NCI-H82 (cell line): ENCODE results near the gene SGPP1.
"Not testable (repeated sequence)": the region's sequence is repeated elsewhere in the genome, so short reads cannot be mapped to it uniquely, and the experiment has no call there.

Experiments used
- DNase-seq: peaks from one replicate; lab custom pipeline; 2025; lab: John Stamatoyannopoulos, UW

Gene SGPP1

DNA sequence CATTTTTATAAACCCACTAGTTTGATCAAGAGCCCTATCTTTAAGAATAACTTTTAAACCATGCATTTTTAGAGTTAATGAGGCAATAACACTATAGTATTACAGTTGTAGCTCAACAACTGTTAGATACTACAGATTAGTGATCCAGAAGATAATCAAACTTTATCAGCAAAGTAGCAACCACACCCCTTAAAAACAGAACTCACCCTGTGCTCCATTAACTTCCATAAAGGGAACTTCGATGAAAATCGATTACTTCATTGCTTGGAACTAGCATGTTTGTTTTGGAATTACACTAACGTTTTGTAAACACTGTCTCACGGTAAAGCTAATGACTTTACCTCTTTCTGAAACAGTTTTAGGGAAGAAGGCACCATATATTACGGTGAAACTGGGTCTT is 1.4 kb downstream of the SGPP1 start:
- DNase-seq, result no peak

DNA sequence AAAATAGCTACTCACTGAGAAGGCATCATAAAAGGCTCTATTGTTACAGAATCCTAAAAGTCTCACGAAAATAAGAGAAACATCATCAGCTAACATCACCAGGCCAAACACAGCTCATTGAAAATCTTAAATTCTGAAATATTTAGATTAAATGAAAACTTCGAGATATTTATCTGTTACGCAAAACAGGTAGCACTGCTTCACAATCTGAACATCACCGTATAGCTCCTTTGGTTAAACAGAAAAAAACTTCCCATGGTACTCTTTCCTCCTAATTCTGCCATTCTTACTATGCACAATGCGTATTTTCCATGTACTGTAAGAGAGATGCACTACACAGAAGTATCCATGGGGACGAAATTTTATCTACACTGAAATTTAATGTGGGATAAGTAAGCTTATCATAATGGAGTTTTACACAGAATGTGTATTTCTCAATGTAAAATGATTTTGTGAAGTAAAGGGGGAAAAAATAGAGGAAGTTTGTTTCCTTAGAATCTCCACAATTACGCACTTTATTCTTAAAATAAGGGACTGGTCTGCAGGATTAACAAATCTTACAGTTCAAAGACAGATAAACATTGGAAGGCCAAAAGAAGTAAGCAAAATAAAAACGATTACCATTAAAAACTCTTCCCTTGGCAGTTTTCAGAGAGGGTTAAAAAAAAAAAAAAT is 1.9 kb downstream of the SGPP1 start:
- DNase-seq, result no peak

DNA sequence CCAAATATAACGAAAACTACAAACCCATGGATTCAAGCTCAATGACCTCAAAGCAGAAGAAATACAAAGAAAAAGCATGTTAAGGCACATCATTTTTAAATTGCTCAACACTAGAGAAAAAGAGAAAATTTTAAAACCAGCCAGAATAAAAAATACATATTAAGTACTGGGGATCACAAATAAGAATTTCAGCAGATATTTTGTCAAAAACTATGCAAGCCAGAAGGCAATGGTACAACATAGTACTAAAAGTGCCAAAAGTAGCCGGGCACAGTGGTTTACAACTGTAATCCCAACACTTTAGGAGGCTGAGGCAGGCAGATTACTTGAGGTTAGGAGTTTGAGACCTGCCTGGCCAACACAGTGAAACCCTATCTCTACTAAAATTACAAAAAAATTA is 10.2 kb downstream of the SGPP1 start:
- no peak for DNase-seq

DNA sequence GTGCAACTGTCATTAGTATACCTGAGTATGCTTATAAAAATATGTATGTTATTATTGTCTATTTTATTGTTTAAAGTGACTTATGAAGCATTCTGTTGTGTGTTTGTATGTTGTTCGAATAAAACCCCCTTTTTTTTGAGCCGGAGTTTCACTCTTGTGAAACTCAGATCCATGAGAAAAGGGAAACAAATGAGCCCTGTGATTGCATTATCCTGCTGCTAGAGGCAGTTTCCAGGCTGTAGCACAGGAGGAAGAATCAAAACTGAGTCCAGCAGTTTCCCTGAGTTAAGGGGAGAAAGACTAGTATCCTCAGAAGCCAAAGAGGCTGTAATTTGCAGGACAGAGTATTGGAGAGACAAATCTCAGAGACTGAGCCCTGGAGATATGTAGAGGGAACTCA is 12.5 kb downstream of the SGPP1 start:
- no peak for DNase-seq

DNA sequence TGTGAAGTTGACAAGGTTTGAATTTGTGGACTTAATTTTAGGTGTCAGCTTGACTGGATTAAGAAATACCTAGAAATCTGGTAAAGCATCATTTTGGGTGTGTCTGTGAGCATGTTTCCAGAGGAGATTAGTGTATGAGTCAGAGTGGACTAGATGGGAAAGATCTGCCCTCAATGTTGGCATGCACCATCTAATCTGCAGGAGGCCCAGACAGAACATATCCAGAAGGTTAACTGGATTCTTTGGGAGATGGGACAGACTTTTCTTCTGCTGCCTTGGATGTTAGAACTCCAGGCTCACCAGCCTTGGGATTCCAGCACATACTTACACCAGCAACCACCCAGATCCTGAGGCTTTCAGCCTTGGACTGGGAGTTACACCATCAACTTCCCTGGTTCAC is 14.1 kb downstream of the SGPP1 start:
- DNase-seq, result no peak

DNA sequence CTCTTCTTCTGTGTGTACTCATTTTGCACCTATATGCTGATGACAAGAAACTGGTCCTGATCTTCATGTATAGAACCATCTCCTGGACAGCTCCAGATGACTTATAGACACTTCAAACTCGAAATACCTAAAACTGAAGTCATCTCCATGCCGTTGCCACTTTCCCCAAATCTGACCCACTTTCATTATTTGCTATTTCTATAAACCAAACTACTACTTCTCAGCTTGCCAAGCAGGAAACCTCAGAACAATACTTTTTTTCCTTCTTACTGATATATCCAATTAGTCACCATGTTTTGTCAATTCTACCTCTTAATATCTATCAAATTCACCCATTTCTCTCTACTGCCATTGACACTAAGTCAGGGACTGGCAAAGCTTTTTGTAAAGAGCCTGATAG is 14.8 kb downstream of the SGPP1 start:
- DNase-seq, result no peak

DNA sequence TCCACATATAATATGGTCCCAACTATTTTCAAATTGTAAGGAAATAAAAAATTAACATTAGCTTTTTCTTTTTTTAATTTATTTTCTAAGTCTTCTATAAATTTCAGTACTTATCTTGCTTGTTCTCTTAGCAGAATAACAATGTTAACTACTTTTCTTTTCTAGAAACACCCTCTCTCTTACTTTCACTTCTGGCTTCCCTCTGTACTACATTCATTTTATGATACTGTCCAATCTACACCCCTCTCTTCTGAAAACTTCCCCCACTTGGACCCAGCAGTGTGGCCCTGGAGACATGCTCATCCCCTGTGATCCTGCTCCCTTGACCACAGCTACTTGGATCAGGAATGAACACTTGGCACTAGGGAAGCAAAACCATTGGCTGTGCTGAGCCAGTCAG is 15.7 kb downstream of the SGPP1 start:
- no peak for DNase-seq

DNA sequence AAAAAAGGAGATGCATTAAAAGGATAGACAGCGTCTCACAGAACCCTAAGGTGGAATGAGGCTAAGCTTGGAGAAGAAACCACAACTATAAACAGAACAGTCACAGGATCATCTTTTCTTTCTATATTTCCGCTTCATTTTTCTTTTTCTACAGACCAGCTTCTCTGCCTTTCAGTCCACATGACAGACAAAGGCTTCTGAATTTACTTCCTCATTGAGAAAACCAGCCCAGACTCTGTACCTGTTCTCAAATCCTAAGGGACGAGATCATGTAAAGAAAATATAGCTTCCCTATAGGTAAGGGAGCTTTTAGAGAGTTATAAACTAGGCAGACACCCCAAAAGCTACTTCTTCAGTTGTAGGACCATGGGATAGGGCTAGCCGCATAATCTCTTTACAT is 17.4 kb downstream of the SGPP1 start:
- no peak for DNase-seq

DNA sequence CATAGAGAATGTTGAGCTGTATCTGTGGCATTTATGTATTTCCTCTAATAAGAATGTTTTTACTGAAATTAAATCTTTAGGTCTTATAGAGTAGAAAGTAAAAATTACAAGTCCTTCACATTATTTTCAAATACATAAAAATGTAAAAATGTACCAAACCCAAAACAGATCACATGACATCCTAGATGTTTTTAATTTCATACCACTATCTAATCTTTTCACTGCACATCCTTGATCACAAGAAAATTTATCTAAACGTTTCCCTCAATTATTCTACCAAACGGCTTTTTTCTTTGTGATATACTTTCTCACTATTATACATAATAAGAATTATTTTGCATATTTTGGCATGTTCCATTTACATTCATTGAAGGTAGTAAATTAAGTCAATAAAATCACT is 18.3 kb downstream of the SGPP1 start:
- no peak for DNase-seq

DNA sequence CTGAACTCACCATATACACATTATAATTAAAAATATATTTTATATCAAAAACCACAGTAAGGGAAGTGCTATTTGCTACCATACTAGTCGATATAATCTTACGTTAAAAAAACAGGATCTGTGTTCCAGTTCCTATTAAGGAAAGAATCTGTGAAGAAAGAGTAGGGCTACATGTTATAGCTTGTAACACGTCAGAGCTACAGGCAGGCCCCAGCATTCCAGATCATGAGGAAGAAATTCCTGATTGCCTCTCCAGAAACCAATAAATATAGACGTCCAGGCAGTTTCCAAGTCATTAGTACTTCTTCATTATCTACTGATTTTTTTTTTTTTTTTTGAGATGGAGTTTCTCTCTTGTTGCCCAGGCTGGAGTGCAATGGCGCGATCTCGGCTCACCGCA is 20.6 kb downstream of the SGPP1 start:
- DNase-seq, result no peak

DNA sequence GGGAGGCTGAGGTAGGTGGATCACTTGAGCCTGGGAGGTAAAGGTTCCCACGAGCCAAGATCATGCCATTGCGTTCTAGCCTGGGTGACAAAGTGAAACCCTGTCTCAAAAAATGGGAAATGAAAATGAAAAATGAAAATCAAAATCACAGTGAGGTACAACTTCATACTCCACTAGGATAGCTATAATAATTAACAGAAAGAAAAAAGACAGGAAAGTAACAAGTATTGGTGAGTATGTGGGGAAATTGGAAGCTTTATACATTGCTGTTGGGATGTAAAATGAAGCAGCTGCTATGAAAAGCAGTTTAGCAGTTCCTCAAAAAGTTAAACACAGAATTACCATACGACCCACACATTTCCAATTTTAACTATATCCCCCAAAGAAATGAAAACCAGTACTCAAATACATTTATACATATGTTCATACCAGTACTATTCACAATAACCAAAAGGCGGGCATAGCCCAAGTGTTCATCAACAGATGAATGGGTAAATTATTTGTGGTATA is 22.2 kb downstream of the SGPP1 start:
- no peak for DNase-seq

DNA sequence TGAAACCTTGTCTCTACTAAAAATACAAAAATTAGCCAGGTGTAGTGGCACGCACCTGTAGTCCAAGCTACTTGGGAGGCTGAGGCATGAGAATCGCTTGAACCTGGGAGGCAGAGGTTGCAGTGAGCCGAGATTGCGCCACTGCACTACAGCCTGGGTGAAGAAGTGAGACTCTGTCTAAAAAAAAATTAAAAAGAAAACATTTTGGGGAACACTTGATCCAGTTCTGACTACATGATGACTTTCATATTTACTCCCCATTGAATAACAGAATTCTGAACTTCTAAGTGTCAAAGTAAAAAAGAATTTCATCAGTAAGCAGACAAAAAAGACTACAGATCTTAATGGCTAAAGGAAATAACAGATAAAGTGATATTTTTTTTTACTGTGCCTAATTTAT is 25.3 kb downstream of the SGPP1 start:
- not testable (repeated sequence) for DNase-seq

DNA sequence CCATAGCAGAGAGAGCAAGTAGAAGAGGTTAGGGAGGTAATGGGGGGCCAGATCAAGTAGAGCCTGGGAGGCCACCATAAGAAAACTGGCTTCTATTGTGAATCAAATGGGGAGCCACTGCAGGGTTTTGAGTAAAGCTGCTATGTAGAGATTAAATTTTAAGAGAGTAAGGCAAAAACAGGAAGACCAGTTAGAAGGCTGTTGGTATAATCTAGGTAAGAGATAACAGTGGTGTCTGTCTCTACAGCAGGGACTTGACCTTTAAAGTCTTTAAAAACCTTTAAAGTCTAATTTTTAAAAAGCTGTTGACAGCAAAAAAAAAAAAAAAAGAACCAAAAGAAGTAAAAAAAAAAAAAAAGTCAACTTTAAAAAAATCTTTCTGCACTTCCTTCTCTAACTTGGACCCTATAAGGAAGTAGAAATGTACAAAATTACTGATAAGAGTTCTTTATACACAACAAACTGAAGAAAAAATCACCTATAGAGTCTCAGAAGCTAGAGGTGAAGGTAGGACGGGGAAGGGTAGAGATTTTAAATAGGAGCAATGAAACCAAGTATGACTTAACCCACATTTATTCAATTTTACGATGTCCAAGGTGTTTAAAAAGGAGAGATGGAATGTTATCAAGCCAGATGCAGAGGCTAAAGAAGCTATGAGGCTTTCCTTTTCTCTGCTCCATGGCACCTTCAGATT is 26.1 kb downstream of the SGPP1 start:
- DNase-seq, result no peak

DNA sequence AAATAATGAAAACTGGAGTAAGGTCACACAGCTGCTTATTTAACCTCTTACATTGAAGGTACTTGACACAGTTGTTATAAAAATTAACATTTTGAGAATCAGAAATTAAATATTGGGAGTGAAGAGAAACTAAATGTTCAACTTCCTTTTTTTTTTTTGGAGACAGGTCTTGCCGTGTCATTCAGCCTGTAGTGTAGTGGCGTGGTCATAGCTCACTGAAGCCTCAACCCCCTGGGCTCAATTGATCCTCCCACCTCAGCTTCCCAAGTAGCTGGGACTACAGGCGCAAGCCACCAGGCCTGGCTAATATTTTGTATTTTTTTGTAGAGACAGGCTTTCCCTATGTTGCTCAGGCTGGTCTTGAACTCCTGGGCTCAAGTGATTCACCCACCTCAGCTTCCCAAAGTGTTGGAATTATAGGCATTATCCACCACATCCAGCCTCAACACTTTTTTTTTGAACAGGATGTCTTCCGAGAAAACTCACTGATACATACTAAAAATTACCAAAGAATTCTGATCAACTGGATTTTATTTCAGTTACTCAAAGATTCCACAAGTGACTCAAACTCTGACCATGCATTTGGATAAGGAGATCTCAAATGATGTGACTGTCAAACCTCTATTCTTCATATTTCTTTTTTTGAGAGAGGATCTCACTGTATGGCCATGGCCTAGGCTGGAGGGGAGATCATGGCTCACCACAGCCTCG is 35.4 kb downstream of the SGPP1 start:
- no peak for DNase-seq

DNA sequence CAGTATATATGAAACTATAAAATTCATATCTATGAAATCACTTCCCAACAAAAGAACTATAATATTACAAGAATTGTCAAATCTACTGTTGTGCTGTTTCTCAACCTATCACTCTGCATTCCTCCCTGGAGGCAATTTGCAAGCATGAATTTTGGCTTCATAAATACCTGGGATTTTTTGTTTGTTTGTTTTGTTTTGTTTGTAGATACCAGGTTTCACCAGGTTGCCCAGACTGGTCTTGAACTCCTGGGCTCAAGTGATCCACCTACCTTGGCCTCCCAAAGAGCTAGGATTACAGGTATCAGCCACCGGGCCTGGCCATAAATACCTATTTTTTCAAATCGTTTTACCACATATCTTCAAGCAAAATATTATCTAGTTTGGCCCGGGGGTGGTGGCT is 38.7 kb downstream of the SGPP1 start:
- no peak for DNase-seq

DNA sequence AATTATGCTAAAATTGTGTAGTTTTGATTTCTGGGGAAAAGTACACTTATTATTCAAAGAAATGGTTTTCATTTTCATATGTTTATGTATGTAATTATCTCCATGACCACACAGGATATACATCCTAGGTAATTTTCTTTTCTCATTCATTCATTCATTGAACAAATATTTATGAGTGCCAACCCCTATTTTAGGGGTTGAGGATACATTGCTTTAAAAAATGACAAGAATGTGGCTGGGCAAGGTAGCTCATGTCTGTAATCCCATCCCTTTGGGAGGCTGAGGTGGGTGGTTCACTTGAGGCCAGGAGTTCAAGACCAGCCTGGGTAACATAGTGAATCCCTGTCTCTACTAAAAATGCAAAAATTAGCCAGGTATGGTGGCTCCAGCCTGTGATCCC is 40.9 kb downstream of the SGPP1 start:
- no peak for DNase-seq

DNA sequence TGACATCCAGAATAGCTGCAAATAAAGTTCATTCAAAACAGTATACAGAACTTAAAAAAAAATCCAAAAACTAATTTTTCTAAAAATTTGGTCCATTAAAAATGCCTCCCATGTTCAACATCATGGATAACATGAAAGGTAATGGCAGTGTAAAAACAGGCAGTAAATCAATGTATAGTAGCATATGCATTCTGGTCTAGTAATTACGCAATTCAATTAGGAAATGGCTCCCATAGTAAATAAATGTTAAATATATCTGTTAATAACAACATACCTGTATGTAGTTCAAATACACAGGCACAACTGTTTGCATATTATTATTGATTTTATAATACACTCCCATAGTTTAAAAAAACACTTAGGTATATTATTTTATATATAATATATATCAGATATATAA is 42.5 kb downstream of the SGPP1 start:
- no peak for DNase-seq

DNA sequence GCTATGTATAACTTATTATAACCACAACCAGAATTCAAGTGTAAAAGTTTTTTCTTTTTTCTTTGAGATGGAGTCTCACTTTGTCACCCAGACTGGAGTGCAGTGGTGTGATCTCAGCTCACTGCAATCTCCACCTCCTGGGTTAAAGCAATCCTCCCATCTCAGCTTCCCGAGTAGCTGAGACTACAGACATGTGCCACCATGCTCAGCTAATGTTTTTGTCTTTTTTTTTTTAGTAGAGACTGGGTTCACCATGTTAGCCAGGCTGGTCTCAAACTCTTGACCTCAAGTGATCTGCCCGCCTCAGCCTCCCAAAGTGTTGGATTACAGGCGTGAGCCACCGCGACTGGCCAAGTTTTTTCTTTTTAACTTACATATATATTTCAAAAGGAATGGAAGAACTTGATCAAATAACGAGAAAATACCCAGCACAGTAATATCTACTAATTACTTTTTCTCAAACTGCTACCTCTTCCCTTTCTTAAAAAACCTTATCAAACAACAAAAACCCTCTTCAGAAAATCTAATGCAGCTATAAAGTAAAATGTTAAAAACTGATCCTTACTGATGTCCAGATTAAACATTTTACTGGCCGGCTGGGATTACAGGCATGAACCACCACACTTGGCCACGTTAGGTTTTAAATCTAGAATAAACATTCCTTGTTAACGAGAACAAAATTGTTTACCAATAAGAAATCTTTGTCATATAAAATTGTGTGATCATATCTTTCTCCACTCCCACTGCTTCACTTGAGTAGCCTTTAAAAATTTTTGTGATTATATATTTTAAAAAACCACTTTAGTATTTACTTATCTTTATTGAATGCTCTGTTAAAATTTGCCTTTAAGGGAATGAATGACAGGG is 44.9 kb downstream of the SGPP1 start:
- no peak for DNase-seq

DNA sequence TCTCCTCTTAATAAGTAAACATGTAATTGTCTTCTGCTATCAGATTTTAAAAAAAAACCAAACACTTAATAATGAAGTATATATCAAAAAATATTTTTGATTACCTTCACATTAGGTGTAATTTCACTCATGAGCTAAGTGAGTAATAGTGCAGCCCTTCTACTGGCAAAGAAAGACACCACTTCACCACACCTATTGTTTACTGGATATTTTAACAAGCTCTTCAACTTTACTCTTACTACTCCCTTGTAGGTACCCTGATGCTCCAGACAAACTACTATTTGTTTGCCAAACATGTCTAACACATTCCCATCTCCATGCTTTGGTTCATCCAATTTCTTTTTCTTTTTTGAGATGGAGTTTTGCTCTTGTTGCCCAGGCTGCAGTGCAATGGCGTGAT is 49.3 kb downstream of the SGPP1 start:
- no peak for DNase-seq

DNA sequence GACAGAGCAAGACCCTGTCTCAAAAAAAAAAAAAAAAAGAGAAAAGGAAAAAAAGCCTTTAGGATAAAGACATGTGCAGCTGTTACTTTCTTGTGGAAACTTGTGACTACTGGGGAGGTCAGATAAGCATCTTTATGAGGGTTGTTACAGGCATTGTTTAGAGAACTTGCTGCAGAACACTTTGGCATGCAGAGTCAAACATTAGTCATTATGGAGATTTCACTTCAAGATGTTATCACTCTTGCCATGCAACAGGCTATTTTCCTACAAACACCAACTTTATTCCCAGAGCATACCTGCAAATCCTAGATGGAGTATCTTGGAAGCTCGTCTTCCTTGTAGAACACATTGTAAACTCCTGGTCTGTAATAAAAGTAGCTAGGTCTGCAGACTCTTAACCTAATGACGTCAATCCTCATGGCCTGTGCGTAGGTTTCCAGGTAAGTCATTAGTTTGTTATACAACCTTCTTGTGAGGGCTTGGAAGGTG is 49.9 kb downstream of the SGPP1 start:
- no peak for DNase-seq

DNA sequence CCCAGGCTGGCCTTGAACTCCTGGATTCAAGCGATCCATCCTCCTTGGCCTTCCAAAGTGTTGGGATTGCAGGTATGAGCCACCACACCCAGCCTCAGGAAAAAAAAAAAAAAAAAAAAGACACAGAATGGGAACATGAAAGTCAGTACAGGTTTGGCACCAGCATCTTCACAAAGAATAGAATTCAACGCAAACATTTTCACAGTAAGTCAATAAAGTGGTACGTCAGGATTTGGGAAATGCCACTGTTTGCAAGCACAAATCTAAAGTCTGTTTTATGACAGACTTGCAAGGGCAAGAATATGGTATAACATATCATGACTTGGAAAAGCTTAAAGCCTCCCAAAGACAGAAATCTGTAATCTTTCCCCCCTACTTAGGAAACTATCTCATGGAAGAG is 51.2 kb downstream of the SGPP1 start:
- DNase-seq, result no peak

DNA sequence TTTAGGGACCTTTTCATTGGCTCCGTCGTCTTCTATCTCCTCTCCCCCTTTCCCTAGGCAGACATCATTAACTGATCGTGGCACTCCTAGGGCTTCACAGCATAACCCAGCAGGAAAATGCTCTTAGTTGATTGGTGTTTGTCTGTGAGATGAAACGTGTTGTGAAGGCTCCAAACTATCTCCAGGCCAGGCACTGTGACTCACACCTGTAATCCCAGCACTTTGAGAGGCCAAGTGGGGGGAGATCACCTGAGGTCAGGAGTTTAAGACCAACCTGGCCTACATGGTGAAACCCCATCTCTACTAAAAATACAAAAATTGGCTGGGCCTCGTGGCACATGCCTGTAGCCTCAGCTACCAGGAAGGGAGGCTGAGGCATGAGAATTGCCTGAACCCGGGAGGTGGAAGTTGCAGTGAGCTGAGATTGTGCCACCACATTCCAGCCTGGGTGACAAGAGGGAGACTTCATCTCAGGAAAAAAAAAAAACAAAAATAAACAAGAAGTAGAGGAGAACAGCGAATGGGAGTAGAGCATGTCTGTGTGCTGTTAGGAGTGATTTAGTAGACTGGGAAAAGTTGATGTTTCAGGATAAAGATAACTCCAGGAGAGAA is 53.9 kb downstream of the SGPP1 start:
- peak; percentile 23 for DNase-seq
